Bronchial smooth muscle cell (primary cell): ENCODE data around the gene NUCB2. TPM values are rescaled to one million over a fixed set of nuclear protein-coding genes. Genes with fewer than 3 reads are reported as not detected.

Source experiments
- total RNA-seq: library from RNA; depleted of rRNA; stranded (reverse); fragments of >200 nt; gene quantifications from 2 replicates; pipeline ENCODE4 v1.2.1, GENCODE V29; 2014

The NUCB2 gene
- 85.2 and 119 TPM in 2 replicates for total RNA-seq

DNA sequence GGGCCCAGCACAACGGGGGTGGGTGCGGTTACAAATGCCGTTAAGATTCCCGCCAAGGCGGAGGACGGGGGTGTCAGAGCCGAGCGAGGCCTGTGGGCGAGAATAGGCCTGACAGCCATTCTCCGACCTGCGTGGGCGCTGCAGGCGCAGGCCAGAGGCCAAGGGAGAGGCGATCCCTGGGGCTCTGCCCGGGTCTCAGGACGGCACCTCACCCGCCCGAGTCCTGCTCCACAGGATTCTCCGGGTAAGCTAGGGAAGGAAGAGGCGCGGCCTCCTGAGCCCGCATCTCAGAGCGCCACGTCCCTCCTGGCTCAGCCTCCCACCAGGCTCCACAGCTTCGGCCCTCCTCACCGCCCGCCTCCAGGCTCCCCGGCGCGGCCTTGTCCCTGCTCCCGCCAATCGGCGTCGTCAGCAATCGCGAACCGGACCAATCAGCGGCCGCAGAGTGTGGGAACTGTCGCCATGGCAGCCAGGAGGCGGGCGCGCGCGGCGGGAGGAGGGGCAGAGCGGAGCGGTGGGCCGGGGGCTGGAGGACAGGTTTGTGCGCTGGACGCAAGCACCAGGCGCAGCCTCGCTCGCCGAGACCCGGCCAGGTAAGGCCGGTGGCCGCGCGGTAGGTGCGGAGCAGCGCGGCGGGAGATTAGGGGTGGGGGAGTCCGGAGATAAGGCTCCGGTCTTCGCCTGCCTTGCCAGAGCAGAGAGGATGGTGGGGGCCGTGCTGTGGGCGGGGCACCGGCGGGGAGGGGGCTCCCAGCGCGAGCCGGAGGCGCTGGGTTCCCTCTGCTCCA lies at the start of gene NUCB2:
NUCB2 (plus strand) TSS at position 504 of the 788 bp plus-strand sequence. CDS start 18,585 bp downstream, outside the sequence.

DNA sequence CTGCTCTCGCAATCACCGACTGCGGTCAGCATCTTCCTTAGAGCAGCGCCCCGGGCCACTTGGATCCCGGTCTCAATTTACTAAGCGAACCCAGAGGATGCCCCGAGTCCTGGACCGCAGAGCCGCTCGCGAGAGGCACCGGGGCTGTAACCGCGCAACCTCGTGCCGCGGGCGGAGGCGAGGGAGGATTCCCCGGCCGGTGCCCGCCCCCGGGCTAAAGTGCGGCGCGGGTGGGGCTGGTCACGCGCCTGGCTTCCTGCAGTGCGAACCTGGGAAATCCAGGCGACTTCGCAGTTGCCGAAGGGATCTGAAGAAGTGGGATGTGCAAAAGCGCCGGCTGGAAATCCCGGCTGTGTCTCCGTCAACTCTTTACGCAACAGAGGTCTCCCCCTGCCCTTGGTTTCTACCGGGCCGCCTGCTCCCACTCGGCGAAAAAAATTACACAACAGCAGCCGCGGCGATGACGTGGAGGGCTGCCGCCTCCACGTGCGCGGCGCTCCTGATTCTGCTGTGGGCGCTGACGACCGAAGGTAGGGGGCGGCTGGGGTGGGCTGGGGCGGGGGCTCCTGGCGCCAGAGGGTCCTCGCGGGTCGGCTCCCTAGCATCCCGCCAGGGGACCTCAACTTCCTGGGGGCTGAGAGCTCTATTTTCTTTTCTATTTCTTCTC lies 75.1 kb downstream of the NUCB2 start, which contains the start of gene NCR3LG1:
NCR3LG1 (plus strand) TSS at position 291 of the 667 bp plus-strand sequence; CDS start at position 461, 170 bp downstream.

Other genes with a start within 250 kb of the NUCB2 start
- 926 and 1,370 TPM in 2 replicates for gene RPS13, start 199.1 kb upstream of the NUCB2 start, total RNA-seq
- gene PIK3C2A, start 68.8 kb upstream of the NUCB2 start, total RNA-seq = 22.8 and 28.1 TPM in 2 replicates
- gene NCR3LG1, start 75.1 kb downstream of the NUCB2 start, total RNA-seq = 1.3 and 2.2 TPM in 2 replicates
- gene KCNJ11, start 111.9 kb downstream of the NUCB2 start, total RNA-seq = not detected in 2 replicates
- not detected in 2 replicates for gene ABCC8, start 200.1 kb downstream of the NUCB2 start, total RNA-seq